ENCODE results near the gene RUNX2.
A peak's percentile ranks its signal among the peaks of the same experiment; 100 is the strongest.

RUNX2 gene

DNA sequence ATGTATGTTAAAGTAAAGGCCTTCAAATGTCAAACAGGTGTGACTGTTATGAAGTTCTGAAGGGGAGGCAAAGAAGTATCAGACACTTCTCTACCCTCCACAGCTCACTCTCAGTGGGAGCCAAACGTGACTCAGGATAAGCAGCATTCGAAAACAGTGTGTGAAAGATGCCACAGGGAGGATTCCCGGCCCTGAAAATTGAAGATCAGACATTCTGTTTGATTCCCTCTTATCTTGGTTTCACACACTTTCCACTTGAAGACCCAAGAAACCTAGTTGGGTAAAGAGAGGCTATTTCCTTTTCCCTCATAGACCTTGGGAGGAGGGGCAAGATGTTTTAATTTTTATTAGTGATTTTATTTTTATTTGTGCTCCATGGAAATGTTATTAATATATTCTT lies 213.8 kb downstream of the RUNX2 start:
- H3K14ac ChIP-seq (ENCODE audit: low read length): no peak overlapping the region
- no peak overlapping the region for H4K8ac ChIP-seq (ENCODE audit: low read depth, low read length)
- no peaks in the 10 kb centered on the region for H3K27me3 ChIP-seq (ENCODE audit: insufficient read depth, low read length)
- no peak overlapping the region for H2AK5ac ChIP-seq (ENCODE audit: low read length)
- no peak overlapping the region for H2BK12ac ChIP-seq (ENCODE audit: low read length)
- peaks cover 0 to 1% of the 10 kb centered on the region in 2 experiments for H3K4me1 ChIP-seq (ENCODE audit: control insufficient read depth in 1 of 2, insufficient read depth in 2 of 2, low read length in 2 of 2)
- H3K36me3 ChIP-seq (ENCODE audit: control insufficient read depth in 1 of 2, insufficient read depth in 2 of 2, low read length in 2 of 2): no peaks in the 10 kb centered on the region
- no peak overlapping the region for H3K18ac ChIP-seq (ENCODE audit: low read length)
- H4K12ac ChIP-seq (ENCODE audit: low read depth, low read length): no peak overlapping the region
- H3K79me2 ChIP-seq (ENCODE audit: control insufficient read depth, insufficient read depth, low read length, poor library complexity): no peaks in the 10 kb centered on the region
- H3K9me3 ChIP-seq (ENCODE audit: insufficient read depth, low read depth, low read length): no peaks in the 10 kb centered on the region
- no peak for DNase-seq
- H3K4ac ChIP-seq (ENCODE audit: low read depth, low read length): no peak overlapping the region
- no peak overlapping the region for H2AFZ ChIP-seq (ENCODE audit: insufficient read depth, low read length, poor library complexity)
- H2BK120ac ChIP-seq (ENCODE audit: insufficient read depth, low read length, poor library complexity): no peak overlapping the region
- H2BK5ac ChIP-seq (ENCODE audit: low read depth, low read length, poor library complexity): no peak overlapping the region
- H4K91ac ChIP-seq (ENCODE audit: low read depth, low read length): no peak overlapping the region
- no peaks in the 10 kb centered on the region for H3K79me1 ChIP-seq (ENCODE audit: low read length)
- H3K23ac ChIP-seq (ENCODE audit: low read length): no peak overlapping the region
- WGBS (ENCODE audit: extremely low coverage, insufficient coverage, insufficient read length): no CpG with 5 or more reads among the region's 3 CpGs
- no peak overlapping the region for H3K4me3 ChIP-seq (ENCODE audit: low read depth, low read length)
- no peak overlapping the region for H3K27ac ChIP-seq (ENCODE audit: low read depth, low read length)
- no peak overlapping the region for H3K9ac ChIP-seq (ENCODE audit: low read length)
- H3K4me2 ChIP-seq (ENCODE audit: low read length): no peak overlapping the region

- Histone ChIP-seq H3K23ac (ENCODE audit: low read length) (no peak overlapping the region), H4K91ac (ENCODE audit: low read depth, low read length) (no peak overlapping the region), H3K4me1 (ENCODE audit: control insufficient read depth in 1 of 2, insufficient read depth in 2 of 2, low read length in 2 of 2) (peaks cover 0 to 1% of the 10 kb centered on the region in 2 experiments), H4K12ac (ENCODE audit: low read depth, low read length) (no peak overlapping the region), H3K18ac (ENCODE audit: low read length) (no peak overlapping the region), H3K9me3 (ENCODE audit: insufficient read depth, low read depth, low read length) (no peaks in the 10 kb centered on the region), H2BK120ac (ENCODE audit: insufficient read depth, low read length, poor library complexity) (no peak overlapping the region), H2BK12ac (ENCODE audit: low read length) (no peak overlapping the region), H3K36me3 (ENCODE audit: control insufficient read depth in 1 of 2, insufficient read depth in 2 of 2, low read length in 2 of 2) (no peaks in the 10 kb centered on the region), H3K9ac (ENCODE audit: low read length) (no peak overlapping the region), H3K27ac (ENCODE audit: low read depth, low read length) (no peak overlapping the region), H4K8ac (ENCODE audit: low read depth, low read length) (no peak overlapping the region), H3K14ac (ENCODE audit: low read length) (no peak overlapping the region), H3K79me1 (ENCODE audit: low read length) (no peaks in the 10 kb centered on the region), H2BK5ac (ENCODE audit: low read depth, low read length, poor library complexity) (no peak overlapping the region), H3K79me2 (ENCODE audit: control insufficient read depth, insufficient read depth, low read length, poor library complexity) (no peaks in the 10 kb centered on the region), H3K4me2 (ENCODE audit: low read length) (no peak overlapping the region), H3K27me3 (ENCODE audit: insufficient read depth, low read length) (no peaks in the 10 kb centered on the region), H3K4me3 (ENCODE audit: low read depth, low read length) (no peak overlapping the region), H2AK5ac (ENCODE audit: low read length) (no peak overlapping the region), H2AFZ (ENCODE audit: insufficient read depth, low read length, poor library complexity) (no peak overlapping the region), H3K4ac (ENCODE audit: low read depth, low read length) (no peak overlapping the region)
- no CpG with 5 or more reads among the region's 5 CpGs for WGBS (ENCODE audit: extremely low coverage, insufficient coverage, insufficient read length)
- no peak for DNase-seq
These were observed 215.4 kb downstream of the RUNX2 start for GRCh38 chr6:45543298-45544235.

- Histone ChIP-seq H3K27ac (ENCODE audit: low read depth, low read length) (no peak overlapping the region), H3K27me3 (ENCODE audit: insufficient read depth, low read length) (no peaks in the 10 kb centered on the region), H3K9ac (ENCODE audit: low read length) (no peak overlapping the region), H2BK120ac (ENCODE audit: insufficient read depth, low read length, poor library complexity) (no peak overlapping the region), H3K9me3 (ENCODE audit: insufficient read depth, low read depth, low read length) (no peaks in the 10 kb centered on the region), H2BK5ac (ENCODE audit: low read depth, low read length, poor library complexity) (no peak overlapping the region), H3K79me2 (ENCODE audit: control insufficient read depth, insufficient read depth, low read length, poor library complexity) (no peaks in the 10 kb centered on the region), H3K4me1 (ENCODE audit: control insufficient read depth in 1 of 2, insufficient read depth in 2 of 2, low read length in 2 of 2) (peaks cover 0 to 1% of the 10 kb centered on the region in 2 experiments), H3K18ac (ENCODE audit: low read length) (no peak overlapping the region), H3K79me1 (ENCODE audit: low read length) (no peaks in the 10 kb centered on the region), H3K36me3 (ENCODE audit: control insufficient read depth in 1 of 2, insufficient read depth in 2 of 2, low read length in 2 of 2) (no peaks in the 10 kb centered on the region), H4K12ac (ENCODE audit: low read depth, low read length) (no peak overlapping the region), H3K4me3 (ENCODE audit: low read depth, low read length) (no peak overlapping the region), H3K14ac (ENCODE audit: low read length) (no peak overlapping the region), H2BK12ac (ENCODE audit: low read length) (no peak overlapping the region), H3K4me2 (ENCODE audit: low read length) (no peak overlapping the region), H2AFZ (ENCODE audit: insufficient read depth, low read length, poor library complexity) (no peak overlapping the region), H3K23ac (ENCODE audit: low read length) (no peak overlapping the region), H4K91ac (ENCODE audit: low read depth, low read length) (no peak overlapping the region), H2AK5ac (ENCODE audit: low read length) (no peak overlapping the region), H3K4ac (ENCODE audit: low read depth, low read length) (no peak overlapping the region), H4K8ac (ENCODE audit: low read depth, low read length) (no peak overlapping the region)
- WGBS (ENCODE audit: extremely low coverage, insufficient coverage, insufficient read length): no CpG with 5 or more reads among the region's 2 CpGs
- no peak for DNase-seq
These were observed 217.3 kb downstream of the RUNX2 start for GRCh38 chr6:45545416-45545815.

GRCh38 chr6:45548657-45549515 lies 220.8 kb downstream of the RUNX2 start:
- Histone ChIP-seq H4K8ac (ENCODE audit: low read depth, low read length) (no peak overlapping the region), H3K27ac (ENCODE audit: low read depth, low read length) (no peak overlapping the region), H3K4me3 (ENCODE audit: low read depth, low read length) (no peak overlapping the region), H4K12ac (ENCODE audit: low read depth, low read length) (no peak overlapping the region), H3K79me1 (ENCODE audit: low read length) (no peaks in the 10 kb centered on the region), H2BK12ac (ENCODE audit: low read length) (no peak overlapping the region), H3K18ac (ENCODE audit: low read length) (no peak overlapping the region), H3K4me1 (ENCODE audit: control insufficient read depth in 1 of 2, insufficient read depth in 2 of 2, low read length in 2 of 2) (peaks cover 0 to 1% of the 10 kb centered on the region in 2 experiments), H2AK5ac (ENCODE audit: low read length) (no peak overlapping the region), H4K91ac (ENCODE audit: low read depth, low read length) (no peak overlapping the region), H3K36me3 (ENCODE audit: control insufficient read depth in 1 of 2, insufficient read depth in 2 of 2, low read length in 2 of 2) (no peaks in the 10 kb centered on the region), H2AFZ (ENCODE audit: insufficient read depth, low read length, poor library complexity) (no peak overlapping the region), H3K4ac (ENCODE audit: low read depth, low read length) (no peak overlapping the region), H3K79me2 (ENCODE audit: control insufficient read depth, insufficient read depth, low read length, poor library complexity) (no peaks in the 10 kb centered on the region), H3K14ac (ENCODE audit: low read length) (no peak overlapping the region), H3K9me3 (ENCODE audit: insufficient read depth, low read depth, low read length) (peaks cover under 1% of the 10 kb centered on the region), H3K23ac (ENCODE audit: low read length) (peak overlapping the region; percentile 27), H3K27me3 (ENCODE audit: insufficient read depth, low read length) (no peaks in the 10 kb centered on the region), H3K4me2 (ENCODE audit: low read length) (no peak overlapping the region), H2BK5ac (ENCODE audit: low read depth, low read length, poor library complexity) (no peak overlapping the region), H3K9ac (ENCODE audit: low read length) (no peak overlapping the region), H2BK120ac (ENCODE audit: insufficient read depth, low read length, poor library complexity) (no peak overlapping the region)
- no CpG with 5 or more reads among the region's 7 CpGs for WGBS (ENCODE audit: extremely low coverage, insufficient coverage, insufficient read length)
- DNase-seq: no peak

Measured in trophoblast cell (in vitro differentiated cells and primary cell).